Measurements from ENCODE around the gene DDX10.

DNA sequence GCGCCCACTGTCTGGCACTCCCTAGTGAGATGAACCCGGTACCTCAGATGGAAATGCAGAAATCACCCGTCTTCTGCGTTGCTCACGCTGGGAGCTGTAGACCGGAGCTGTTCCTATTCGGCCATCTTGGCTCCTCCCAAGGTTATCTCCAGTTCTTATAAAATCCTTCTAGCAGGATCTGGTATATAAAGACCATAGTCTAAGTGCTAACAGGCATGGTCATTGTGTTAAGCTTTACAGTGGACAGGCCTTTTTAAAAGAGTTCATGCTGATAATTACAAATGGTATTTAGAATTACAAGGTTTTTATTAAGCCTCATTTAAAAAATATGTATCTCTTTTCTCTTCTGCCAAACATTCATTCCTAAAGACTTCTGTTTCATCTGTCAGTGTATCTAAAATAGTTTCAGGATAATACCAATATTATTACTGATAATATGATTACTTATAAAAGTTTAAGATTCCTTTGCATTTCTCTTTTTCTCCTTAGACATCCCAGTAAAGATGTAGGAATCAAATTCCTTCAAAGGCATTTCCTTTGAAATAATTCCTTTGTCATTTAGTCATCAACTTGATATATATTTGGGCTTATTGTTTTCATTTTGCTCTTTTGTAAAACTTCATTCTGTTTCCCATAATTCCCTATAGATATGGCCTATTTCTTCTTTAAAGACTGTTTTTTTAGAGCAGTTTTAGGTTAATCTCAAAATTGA, 20.7 kb downstream of the DDX10 start:
- TF ChIP-seq, protein P1, sequence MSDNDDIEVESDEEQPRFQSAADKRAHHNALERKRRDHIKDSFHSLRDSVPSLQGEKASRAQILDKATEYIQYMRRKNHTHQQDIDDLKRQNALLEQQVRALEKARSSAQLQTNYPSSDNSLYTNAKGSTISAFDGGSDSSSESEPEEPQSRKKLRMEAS (IDR thresholded peaks at IDR 0.05) = no peak
- TF ChIP-seq TAF1 (IDR thresholded peaks at IDR 0.05; ENCODE audit: low read depth) (no peak), EP300 (IDR thresholded peaks at IDR 0.05; ENCODE audit: borderline replicate concordance) (no peak), CEBPB (IDR thresholded peaks at IDR 0.05) (no peak), RAD21 (IDR thresholded peaks at IDR 0.05; ENCODE audit: low read depth) (no peak), NFIC (IDR thresholded peaks at IDR 0.05) (no peak), TCF12 (IDR thresholded peaks at IDR 0.05; ENCODE audit: low read depth) (no peak), CREB1 (IDR thresholded peaks at IDR 0.05; ENCODE audit: low read depth) (no peak), EGR1 (IDR thresholded peaks at IDR 0.05) (no peak), YY1 (IDR thresholded peaks at IDR 0.05; ENCODE audit: low read depth) (no peak), FOXM1 (IDR thresholded peaks at IDR 0.05; ENCODE audit: borderline replicate concordance, low read depth) (no peak), ZBTB7A (IDR thresholded peaks at IDR 0.05; ENCODE audit: low read depth) (no peak)
- TF ChIP-seq, protein P2, sequence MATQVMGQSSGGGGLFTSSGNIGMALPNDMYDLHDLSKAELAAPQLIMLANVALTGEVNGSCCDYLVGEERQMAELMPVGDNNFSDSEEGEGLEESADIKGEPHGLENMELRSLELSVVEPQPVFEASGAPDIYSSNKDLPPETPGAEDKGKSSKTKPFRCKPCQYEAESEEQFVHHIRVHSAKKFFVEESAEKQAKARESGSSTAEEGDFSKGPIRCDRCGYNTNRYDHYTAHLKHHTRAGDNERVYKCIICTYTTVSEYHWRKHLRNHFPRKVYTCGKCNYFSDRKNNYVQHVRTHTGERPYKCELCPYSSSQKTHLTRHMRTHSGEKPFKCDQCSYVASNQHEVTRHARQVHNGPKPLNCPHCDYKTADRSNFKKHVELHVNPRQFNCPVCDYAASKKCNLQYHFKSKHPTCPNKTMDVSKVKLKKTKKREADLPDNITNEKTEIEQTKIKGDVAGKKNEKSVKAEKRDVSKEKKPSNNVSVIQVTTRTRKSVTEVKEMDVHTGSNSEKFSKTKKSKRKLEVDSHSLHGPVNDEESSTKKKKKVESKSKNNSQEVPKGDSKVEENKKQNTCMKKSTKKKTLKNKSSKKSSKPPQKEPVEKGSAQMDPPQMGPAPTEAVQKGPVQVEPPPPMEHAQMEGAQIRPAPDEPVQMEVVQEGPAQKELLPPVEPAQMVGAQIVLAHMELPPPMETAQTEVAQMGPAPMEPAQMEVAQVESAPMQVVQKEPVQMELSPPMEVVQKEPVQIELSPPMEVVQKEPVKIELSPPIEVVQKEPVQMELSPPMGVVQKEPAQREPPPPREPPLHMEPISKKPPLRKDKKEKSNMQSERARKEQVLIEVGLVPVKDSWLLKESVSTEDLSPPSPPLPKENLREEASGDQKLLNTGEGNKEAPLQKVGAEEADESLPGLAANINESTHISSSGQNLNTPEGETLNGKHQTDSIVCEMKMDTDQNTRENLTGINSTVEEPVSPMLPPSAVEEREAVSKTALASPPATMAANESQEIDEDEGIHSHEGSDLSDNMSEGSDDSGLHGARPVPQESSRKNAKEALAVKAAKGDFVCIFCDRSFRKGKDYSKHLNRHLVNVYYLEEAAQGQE (IDR thresholded peaks at IDR 0.05; ENCODE audit: low read depth) = no peak
